PC-9 (cell line): ENCODE results near the gene RTL10. TPM values are rescaled to one million over a fixed set of nuclear protein-coding genes. Genes with fewer than 3 reads are reported as not detected.
A peak's percentile ranks its signal among the peaks of the same experiment; 100 is the strongest.

Experiments
- BruUV-seq: library from RNA; stranded (reverse); fragments of 400-500 nt; replicated peaks from 2 replicates; lab custom pipeline; 2021; lab: Mats Ljungman, UMichigan
- CTCF ChIA-PET: fragments of 300-600 bp; sonication (Branson Sonifier 250); formaldehyde crosslinking; loops from one replicate; lab custom pipeline; 2022; ENCODE audit warnings: antibody characterized with exemption; lab: Charles Lee
- POLR2A ChIA-PET: fragments of 300-600 bp; sonication (Branson Sonifier 250); formaldehyde crosslinking; loops from one replicate; lab custom pipeline; 2022; ENCODE audit warnings: antibody characterized with exemption; ENCODE audit not compliant: unreplicated experiment; lab: Charles Lee
- DNase-seq, 2 experiments: peaks; one replicate each; pipeline versions ENCODE4 v3.0.0 to v3.0.0-alpha.2; 2015 to 2022; ENCODE audit warnings: mixed read lengths in 1 of 2
- H2AFZ ChIP-seq: fragments of 200-600 bp; sonication (generic); 2 replicates; pipeline ENCODE4 v1.8.1; 2017; ENCODE audit warnings: antibody characterized with exemption
- H3F3A ChIP-seq: fragments of 200-600 bp; sonication (generic); 2 replicates; pipeline ENCODE4 v1.8.1; 2017; ENCODE audit warnings: antibody characterized with exemption, mild to moderate bottlenecking, low read depth; ENCODE audit not compliant: insufficient read depth
- H3K27ac ChIP-seq: fragments of 200-600 bp; sonication (generic); 2 replicates; pipeline ENCODE4 v1.6.1; 2016; ENCODE audit warnings: mixed run types
- H3K27me3 ChIP-seq: fragments of 200-600 bp; sonication (generic); 2 replicates; pipeline ENCODE4 v1.6.1; 2016; ENCODE audit warnings: low read depth, mixed run types; ENCODE audit not compliant: insufficient read depth
- H3K36me3 ChIP-seq: fragments of 200-600 bp; sonication (generic); 2 replicates; pipeline ENCODE4 v1.6.1; 2016; ENCODE audit warnings: low read depth, mixed run types
- H3K4me1 ChIP-seq: fragments of 200-600 bp; sonication (generic); replicated peaks from 2 replicates; pipeline ENCODE4 v1.6.1; 2016; ENCODE audit warnings: mixed run types; ENCODE audit not compliant: insufficient read depth
- H3K4me2 ChIP-seq: fragments of 200-600 bp; sonication (generic); 2 replicates; pipeline ENCODE4 v1.6.1; 2017; ENCODE audit warnings: mixed run types
- H3K4me3 ChIP-seq: fragments of 200-600 bp; sonication (generic); 2 replicates; pipeline ENCODE4 v1.6.1; 2016; ENCODE audit warnings: mixed run types
- H3K79me2 ChIP-seq: fragments of 200-600 bp; sonication (generic); 2 replicates; pipeline ENCODE4 v1.6.1; 2017; ENCODE audit warnings: low read depth, mixed run types
- H3K9me2 ChIP-seq: fragments of 200-600 bp; sonication (generic); 2 replicates; pipeline ENCODE4 v1.8.1; 2017; ENCODE audit warnings: mild to moderate bottlenecking; ENCODE audit not compliant: insufficient read depth
- H3K9me3 ChIP-seq: fragments of 200-600 bp; sonication (generic); 2 replicates; pipeline ENCODE4 v1.8.1; 2016; ENCODE audit warnings: low read depth; ENCODE audit not compliant: insufficient read depth
- H4K20me1 ChIP-seq: fragments of 200-600 bp; sonication (generic); 2 replicates; pipeline ENCODE4 v1.8.1; 2017; ENCODE audit not compliant: insufficient read depth
- EZH2 ChIP-seq: fragments of 200-600 bp; sonication (generic); IDR thresholded peaks from 2 replicates; pipeline ENCODE4 v1.8.0; 2017; ENCODE audit warnings: antibody characterized with exemption, low read depth
- intact Hi-C: fragments of 100-400 bp; cut with micrococcal nuclease; formaldehyde crosslinking; loops from one replicate; pipeline ENCODE4 v1.10.0; 2022; ENCODE audit not compliant: unreplicated experiment
- total RNA-seq: library from RNA; stranded (reverse); gene quantifications from 2 replicates; pipeline ENCODE4 v1.2.3, GENCODE V29; 2021
- TF ChIP-seq, protein P1 (sequence below): fragments of 200-600 bp; sonication (generic); conservative IDR thresholded peaks from 2 replicates; pipeline ENCODE4 v1.6.1; 2017; ENCODE audit warnings: mixed run types, antibody characterized with exemption, mild to moderate bottlenecking, moderate library complexity

RTL10 gene
- total RNA-seq, 1 experiment from 2014 or later, result 23.5 TPM

DNA sequence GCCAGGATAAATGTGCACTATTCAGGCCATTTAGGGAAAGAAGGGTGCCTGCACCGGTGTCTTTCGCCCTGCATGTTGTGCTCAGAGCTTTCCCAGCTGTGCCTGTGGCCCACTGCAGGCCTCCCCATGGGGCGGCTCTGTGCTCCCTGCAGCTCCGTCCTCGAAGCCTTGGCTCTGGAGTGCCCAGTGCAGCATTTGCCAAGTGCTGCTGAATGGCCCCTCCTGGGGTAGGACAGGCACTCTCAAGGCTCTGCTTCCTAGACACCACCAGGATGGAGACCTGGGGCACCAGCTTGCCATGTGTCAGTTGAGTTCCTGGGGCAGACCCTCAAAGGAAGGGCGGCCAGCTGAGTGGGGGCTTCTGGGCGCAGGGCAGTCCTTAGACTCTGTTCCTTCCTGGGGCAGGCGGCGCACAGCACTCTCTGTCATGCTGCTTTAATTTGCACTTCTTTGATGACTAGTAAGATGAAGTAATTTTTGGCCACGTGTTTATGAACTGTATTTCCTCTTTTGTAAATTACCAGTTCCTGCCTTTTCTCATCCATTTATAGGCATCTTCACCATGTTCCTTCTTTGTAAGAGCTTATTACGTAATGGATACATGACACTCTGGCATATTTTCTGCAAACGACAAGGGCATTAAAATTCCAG lies 32.1 kb upstream of the RTL10 start:
- peaks cover 23% of the 10 kb centered on the region for H3K4me1 ChIP-seq
- H4K20me1 ChIP-seq, result no peaks in the 10 kb centered on the region; the same call in 1 of the 2 replicates
- no peaks in the 10 kb centered on the region for H3K79me2 ChIP-seq
- no peaks in the 10 kb centered on the region for H3K9me3 ChIP-seq
- H2AFZ ChIP-seq, result no peak overlapping the region
- peak in 1 of 2 experiments; percentile 80 for DNase-seq
- H3K4me3 ChIP-seq, result no peak overlapping the region
- no TSS peak for BruUV-seq
- intact Hi-C loops, result loop anchor here (10.0 kb wide), 1 partner anchor 122 kb away; the partner anchor contains the start of gene TBX1
- CTCF ChIA-PET, result no interaction called here
- POLR2A ChIA-PET, result no interaction called here
- H3K27me3 ChIP-seq, result no peaks in the 10 kb centered on the region
- H3K36me3 ChIP-seq, result no peaks in the 10 kb centered on the region
- H3K4me2 ChIP-seq, result 0 out of 2 replicates have a peak overlapping the region, but pooled peaks have one; percentile 16
- no peak overlapping the region for H3K27ac ChIP-seq
- H3K9me2 ChIP-seq, result no peaks in the 10 kb centered on the region
- H3F3A ChIP-seq, result peaks cover 27% of the 10 kb centered on the region
- TF ChIP-seq EZH2, result no peak
- TF ChIP-seq, protein P1, sequence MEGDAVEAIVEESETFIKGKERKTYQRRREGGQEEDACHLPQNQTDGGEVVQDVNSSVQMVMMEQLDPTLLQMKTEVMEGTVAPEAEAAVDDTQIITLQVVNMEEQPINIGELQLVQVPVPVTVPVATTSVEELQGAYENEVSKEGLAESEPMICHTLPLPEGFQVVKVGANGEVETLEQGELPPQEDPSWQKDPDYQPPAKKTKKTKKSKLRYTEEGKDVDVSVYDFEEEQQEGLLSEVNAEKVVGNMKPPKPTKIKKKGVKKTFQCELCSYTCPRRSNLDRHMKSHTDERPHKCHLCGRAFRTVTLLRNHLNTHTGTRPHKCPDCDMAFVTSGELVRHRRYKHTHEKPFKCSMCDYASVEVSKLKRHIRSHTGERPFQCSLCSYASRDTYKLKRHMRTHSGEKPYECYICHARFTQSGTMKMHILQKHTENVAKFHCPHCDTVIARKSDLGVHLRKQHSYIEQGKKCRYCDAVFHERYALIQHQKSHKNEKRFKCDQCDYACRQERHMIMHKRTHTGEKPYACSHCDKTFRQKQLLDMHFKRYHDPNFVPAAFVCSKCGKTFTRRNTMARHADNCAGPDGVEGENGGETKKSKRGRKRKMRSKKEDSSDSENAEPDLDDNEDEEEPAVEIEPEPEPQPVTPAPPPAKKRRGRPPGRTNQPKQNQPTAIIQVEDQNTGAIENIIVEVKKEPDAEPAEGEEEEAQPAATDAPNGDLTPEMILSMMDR, result no peak

DNA sequence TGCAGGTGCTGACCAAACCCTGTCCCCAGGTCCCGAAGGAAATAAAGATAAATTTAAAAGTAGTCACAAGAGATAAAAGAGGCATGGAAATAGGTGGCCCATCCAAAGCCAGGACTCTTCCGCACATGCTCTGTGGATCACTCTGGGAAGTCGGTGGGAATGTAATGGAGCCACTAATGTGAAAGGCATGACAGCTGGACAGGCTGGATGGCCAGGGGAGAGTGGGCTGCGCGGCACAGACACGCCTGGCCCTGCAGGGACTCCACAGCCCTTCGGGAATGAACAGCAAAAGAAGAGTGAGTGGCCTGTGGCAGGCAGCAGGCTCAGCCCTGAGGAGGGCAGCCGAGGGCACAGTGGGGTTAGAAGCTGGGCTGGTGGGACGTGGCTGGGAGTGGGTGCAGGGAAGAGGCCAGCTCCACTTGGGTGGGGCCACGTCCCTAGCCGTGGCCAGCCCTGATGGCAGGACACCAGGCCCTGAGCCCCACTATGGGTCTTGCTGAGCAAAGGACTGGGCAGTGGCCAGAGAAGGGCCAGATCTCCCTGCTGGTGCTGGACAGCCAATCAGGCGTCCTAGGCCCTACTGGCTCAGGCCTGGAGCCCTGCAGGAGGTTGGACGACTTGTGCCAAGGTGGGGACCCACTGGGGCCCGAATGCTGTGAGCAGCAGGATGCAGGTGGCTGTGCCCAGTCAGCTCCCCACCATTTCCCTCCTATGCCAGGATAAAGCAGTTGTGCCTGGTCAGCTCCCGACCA lies 31.3 kb upstream of the RTL10 start:
- peaks cover 28% of the 10 kb centered on the region for H3K4me1 ChIP-seq
- H2AFZ ChIP-seq, result no peak overlapping the region
- H3K79me2 ChIP-seq, result no peaks in the 10 kb centered on the region
- no peaks in the 10 kb centered on the region for H3K9me3 ChIP-seq
- BruUV-seq, result no TSS peak
- H3K27ac ChIP-seq, result no peak overlapping the region
- ChIA-PET POLR2A (no interaction called here), CTCF (no interaction called here)
- H3F3A ChIP-seq, result peaks cover 32% of the 10 kb centered on the region
- no peak overlapping the region for H3K4me3 ChIP-seq
- no peaks in the 10 kb centered on the region; the same call in 1 of the 2 replicates for H4K20me1 ChIP-seq
- TF ChIP-seq EZH2, result no peak
- TF ChIP-seq, protein P1, result no peak
- DNase-seq, result no peak
- H3K27me3 ChIP-seq, result no peaks in the 10 kb centered on the region
- H3K4me2 ChIP-seq, result no peak overlapping the region
- intact Hi-C loops, result loop anchor here (10.0 kb wide), 1 partner anchor 121 kb away; the partner anchor contains the start of gene TBX1
- no peaks in the 10 kb centered on the region for H3K9me2 ChIP-seq
- H3K36me3 ChIP-seq, result no peaks in the 10 kb centered on the region

DNA sequence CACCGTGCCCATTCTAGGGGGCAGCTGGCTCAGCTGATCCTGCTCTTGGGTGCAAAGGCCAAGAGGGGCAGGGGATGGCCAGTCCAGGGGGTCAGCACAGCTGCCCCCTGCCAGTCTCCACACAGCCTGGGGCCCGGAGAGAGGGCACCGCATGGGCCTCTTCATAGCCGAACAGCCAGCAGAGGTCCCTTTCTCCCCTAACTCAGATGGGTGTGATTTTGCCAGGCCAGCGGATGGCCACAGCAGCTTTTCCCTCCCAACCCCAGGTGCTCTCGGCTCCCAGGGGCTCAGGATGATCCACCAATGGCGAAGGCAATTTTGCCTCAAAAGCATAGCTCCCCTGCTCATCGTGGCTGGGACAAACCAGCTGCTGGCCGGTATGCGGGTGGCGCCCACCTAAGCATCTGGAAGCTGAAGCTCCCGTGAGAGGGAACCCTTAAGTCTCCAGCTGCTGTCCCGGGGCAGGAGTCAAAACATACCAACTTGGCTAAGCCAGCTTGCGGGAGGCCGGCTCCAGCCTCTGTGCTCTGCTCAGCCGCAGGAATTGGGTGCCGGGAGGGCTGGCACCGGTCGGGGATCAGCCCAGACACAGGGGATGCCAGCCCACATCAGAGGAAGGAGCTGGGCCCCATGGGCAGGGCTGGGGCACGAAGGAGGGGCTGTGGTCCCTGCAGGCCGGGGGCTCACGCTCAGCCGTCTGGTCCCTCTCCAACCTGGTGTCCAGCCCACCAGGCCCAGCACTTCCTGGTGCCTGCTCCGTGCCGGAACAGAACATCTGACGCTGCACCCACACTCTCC lies 30.5 kb upstream of the RTL10 start:
- no peak for DNase-seq
- Histone ChIP-seq H3K79me2 (no peaks in the 10 kb centered on the region), H3K4me3 (no peak overlapping the region), H3K9me3 (no peaks in the 10 kb centered on the region), H3K4me2 (no peak overlapping the region), H3F3A (peaks cover 32% of the 10 kb centered on the region), H3K4me1 (peaks cover 37% of the 10 kb centered on the region), H3K27me3 (no peaks in the 10 kb centered on the region), H2AFZ (no peak overlapping the region), H3K36me3 (no peaks in the 10 kb centered on the region), H4K20me1 (no peaks in the 10 kb centered on the region; the same call in 1 of the 2 replicates), H3K27ac (no peak overlapping the region), H3K9me2 (no peaks in the 10 kb centered on the region)
- intact Hi-C loops, result loop anchor here (10.0 kb wide), 1 partner anchor 120 kb away; the partner anchor contains the start of gene TBX1
- CTCF ChIA-PET, result no interaction called here
- POLR2A ChIA-PET, result no interaction called here
- BruUV-seq, result no TSS peak
- TF ChIP-seq, protein P1, result no peak
- TF ChIP-seq EZH2, result no peak
